PC-3 (cell line): ENCODE measurements around the gene HIRA.

Experiments used
- EZH2 ChIP-seq: fragments of 300-600 bp; sonication (generic); IDR thresholded peaks from one replicate; pipeline ENCODE4 v1.6.1; 2017; ENCODE audit warnings: antibody characterized with exemption, mild to moderate bottlenecking, low read length; ENCODE audit not compliant: unreplicated experiment
- EZH2phosphoT487 ChIP-seq: fragments of 300-600 bp; sonication (generic); IDR thresholded peaks from 2 replicates; pipeline ENCODE4 v1.6.1; 2018; ENCODE audit warnings: mild to moderate bottlenecking, antibody characterized with exemption, low read length, borderline replicate concordance
- TF ChIP-seq, protein P1 (sequence below): fragments of 300-600 bp; sonication (generic); conservative IDR thresholded peaks from 2 replicates; pipeline ENCODE4 v1.5.1; 2017; ENCODE audit warnings: antibody characterized with exemption, low read depth, mild to moderate bottlenecking, low read length

DNA sequence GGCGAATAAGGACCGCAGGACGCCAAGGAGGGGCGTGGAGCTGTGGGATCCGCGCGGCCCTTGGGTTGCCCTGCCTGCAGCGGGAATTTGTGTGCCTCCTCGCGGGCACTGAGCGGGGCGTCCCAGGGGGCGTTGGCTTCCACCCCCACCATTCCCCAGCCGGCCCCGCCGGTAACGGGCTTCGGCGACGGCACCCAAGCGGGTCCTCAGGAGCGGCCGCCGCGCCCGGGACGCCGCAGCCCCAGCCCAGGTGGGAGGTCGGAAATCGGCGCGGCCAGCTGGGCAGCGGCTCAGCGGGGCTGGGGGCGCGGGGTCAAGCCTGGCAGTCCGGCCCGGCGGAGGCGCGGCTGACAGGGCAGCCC, 140.3 kb downstream of the HIRA start:
- TF ChIP-seq, protein P1, sequence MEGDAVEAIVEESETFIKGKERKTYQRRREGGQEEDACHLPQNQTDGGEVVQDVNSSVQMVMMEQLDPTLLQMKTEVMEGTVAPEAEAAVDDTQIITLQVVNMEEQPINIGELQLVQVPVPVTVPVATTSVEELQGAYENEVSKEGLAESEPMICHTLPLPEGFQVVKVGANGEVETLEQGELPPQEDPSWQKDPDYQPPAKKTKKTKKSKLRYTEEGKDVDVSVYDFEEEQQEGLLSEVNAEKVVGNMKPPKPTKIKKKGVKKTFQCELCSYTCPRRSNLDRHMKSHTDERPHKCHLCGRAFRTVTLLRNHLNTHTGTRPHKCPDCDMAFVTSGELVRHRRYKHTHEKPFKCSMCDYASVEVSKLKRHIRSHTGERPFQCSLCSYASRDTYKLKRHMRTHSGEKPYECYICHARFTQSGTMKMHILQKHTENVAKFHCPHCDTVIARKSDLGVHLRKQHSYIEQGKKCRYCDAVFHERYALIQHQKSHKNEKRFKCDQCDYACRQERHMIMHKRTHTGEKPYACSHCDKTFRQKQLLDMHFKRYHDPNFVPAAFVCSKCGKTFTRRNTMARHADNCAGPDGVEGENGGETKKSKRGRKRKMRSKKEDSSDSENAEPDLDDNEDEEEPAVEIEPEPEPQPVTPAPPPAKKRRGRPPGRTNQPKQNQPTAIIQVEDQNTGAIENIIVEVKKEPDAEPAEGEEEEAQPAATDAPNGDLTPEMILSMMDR: no peak
- no peak for TF ChIP-seq EZH2
- TF ChIP-seq EZH2phosphoT487: no peak
